NCI-H1694 treated with DMSO at 0.1 percent for 48 hours (cell line): Measurements from ENCODE around the gene ARMC8.

Source experiments
- DNase-seq: peaks from one replicate; lab custom pipeline; 2025; lab: John Stamatoyannopoulos, UW

Gene ARMC8

GRCh38 chr3:138197524-138197923 is 10.4 kb downstream of the ARMC8 start:
- no peak for DNase-seq

GRCh38 chr3:138199851-138200250 is 12.8 kb downstream of the ARMC8 start:
- no peak for DNase-seq

GRCh38 chr3:138200424-138200823 is 13.3 kb downstream of the ARMC8 start:
- no peak for DNase-seq

GRCh38 chr3:138202945-138203701 is 16.0 kb downstream of the ARMC8 start:
- no peak for DNase-seq

- DNase-seq, result no peak
Measured at GRCh38 chr3:138203938-138204337, 16.8 kb downstream of the ARMC8 start.

GRCh38 chr3:138205527-138205926 is 18.4 kb downstream of the ARMC8 start:
- DNase-seq, result no peak

- no peak for DNase-seq
Measured at GRCh38 chr3:138206196-138206595, 19.1 kb downstream of the ARMC8 start.

- no peak for DNase-seq
Measured at GRCh38 chr3:138210528-138210927, 23.4 kb downstream of the ARMC8 start.

GRCh38 chr3:138213398-138214085 is 26.4 kb downstream of the ARMC8 start:
- no peak for DNase-seq

GRCh38 chr3:138219255-138219654 is 32.2 kb downstream of the ARMC8 start:
- DNase-seq, result no peak

- DNase-seq, result no peak
Measured at GRCh38 chr3:138220242-138220641, 33.1 kb downstream of the ARMC8 start.

- no peak for DNase-seq
Measured at GRCh38 chr3:138220788-138221187, 33.7 kb downstream of the ARMC8 start.

GRCh38 chr3:138222131-138222941 is 35.2 kb downstream of the ARMC8 start:
- DNase-seq, result no peak

- no peak for DNase-seq
Measured at GRCh38 chr3:138222942-138223287, 35.8 kb downstream of the ARMC8 start.

- DNase-seq, result no peak
Measured at GRCh38 chr3:138227650-138228049, 40.5 kb downstream of the ARMC8 start.

- DNase-seq, result no peak
Measured at GRCh38 chr3:138230525-138230924, 43.4 kb downstream of the ARMC8 start.

- no peak for DNase-seq
Measured at GRCh38 chr3:138232705-138233364, 45.7 kb downstream of the ARMC8 start.

- no peak for DNase-seq
Measured at GRCh38 chr3:138234401-138235179, 47.5 kb downstream of the ARMC8 start.

GRCh38 chr3:138238711-138239110 is 51.6 kb downstream of the ARMC8 start:
- no peak for DNase-seq

GRCh38 chr3:138241061-138241460 is 54.0 kb downstream of the ARMC8 start:
- DNase-seq, result no peak

GRCh38 chr3:138241676-138242075 is 54.6 kb downstream of the ARMC8 start:
- DNase-seq, result no peak

GRCh38 chr3:138242466-138242865 is 55.4 kb downstream of the ARMC8 start:
- DNase-seq, result no peak
